ENCODE measurements around the gene CAP2.

- TF ChIP-seq POLR2AphosphoS5 (IDR thresholded peaks at IDR 0.05) (no peak), POLR2A (IDR thresholded peaks at IDR 0.05) (no peak), CTCF (IDR thresholded peaks at IDR 0.05) (no peak), EP300 (IDR thresholded peaks at IDR 0.05) (no peak)
Measured at GRCh38 chr6:17456711-17457110, 63.3 kb downstream of the CAP2 start.
